GM19455 (cell line): ENCODE data around the gene POP7.
"Not testable (repeated sequence)": the region's sequence is repeated elsewhere in the genome, so short reads cannot be mapped to it uniquely, and the experiment has no call there.

Source experiments
- ATAC-seq: cut with Tn5 transposase; IDR thresholded peaks from one replicate; pipeline ENCODE4 v1.9.1; 2021; ENCODE audit not compliant: unreplicated experiment

The POP7 gene

DNA sequence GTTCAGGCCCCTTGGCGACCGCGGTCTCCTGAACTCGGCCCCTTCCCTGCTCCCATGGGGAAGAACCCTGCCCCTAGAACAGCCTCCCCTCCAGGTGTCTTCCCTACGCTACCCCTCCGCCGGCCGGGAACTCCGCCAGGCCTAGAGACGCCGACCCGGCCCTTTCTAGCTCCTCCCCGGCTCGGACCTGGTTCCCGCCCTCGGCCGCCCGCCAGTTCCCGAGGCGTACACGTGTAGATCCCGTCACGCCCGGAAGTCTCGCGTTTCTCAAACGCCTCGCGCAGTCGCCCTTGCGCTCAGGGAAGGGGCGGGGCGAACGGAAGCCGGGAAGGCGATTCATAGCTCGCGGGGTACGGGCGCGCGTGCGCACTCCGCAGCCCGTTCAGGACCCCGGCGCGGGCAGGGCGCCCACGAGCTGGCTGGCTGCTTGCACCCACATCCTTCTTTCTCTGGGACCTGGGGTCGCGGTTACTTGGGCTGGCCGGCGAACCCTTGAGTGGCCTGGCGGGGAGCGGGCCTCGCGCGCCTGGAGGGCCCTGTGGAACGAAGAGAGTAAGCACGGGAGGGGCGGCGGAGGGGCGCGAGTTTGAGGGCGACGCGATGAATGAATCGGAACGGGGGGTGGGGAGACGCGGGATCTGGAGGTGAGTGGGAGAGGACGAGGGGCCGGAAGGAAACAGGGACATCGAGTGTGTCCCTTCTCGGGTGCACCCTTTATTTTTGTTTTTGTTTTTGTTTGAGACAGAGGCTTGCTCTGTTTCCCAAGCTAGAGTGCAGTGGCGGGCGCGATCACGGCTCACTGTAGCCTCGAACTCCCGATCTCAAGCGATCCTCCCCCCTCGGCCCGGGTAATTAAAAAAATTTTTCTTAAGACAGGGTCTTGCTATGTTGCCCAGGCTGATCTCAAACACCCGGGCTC, at the start of gene POP7:
Gene POP7, plus strand, starts transcription at position 369 of the 919 bp plus-strand sequence. CDS start 710 bp downstream, outside the sequence.
- ATAC-seq: peak; percentile 85

GRCh38 chr7:100662194-100662776, 43.6 kb upstream of the POP7 start:
- ATAC-seq: not testable (repeated sequence)

DNA sequence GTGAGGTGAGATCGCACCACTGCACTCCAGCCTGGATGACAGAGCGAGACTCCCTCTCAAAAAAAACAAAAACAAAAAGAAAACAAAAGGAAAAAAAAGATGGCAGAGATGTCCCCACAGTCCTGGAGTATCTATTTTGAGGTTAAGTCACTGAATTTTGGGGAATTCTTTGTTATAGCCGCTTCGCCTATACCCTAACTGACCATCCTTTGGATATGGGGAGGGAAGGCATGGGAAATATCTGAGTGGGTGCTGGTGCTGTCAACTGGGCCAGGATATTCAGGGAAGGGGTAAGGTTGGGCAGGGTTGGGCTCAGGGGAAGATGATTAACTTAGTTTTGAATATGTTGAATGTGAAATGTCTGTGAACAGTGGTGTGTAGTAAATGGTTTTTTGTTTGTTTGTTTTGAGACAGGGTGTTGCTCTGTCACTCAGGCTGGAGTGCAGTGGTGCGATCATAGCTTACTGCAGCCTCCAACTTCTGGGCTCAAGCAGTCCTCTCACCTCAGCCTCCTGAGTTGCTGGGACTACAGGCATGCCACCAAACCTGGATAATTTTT, 40.7 kb upstream of the POP7 start:
- ATAC-seq: no peak

- no peak for ATAC-seq
Measured at GRCh38 chr7:100667331-100668068, 38.4 kb upstream of the POP7 start.

- no peak for ATAC-seq
Measured at GRCh38 chr7:100668069-100668449, 37.9 kb upstream of the POP7 start.

DNA sequence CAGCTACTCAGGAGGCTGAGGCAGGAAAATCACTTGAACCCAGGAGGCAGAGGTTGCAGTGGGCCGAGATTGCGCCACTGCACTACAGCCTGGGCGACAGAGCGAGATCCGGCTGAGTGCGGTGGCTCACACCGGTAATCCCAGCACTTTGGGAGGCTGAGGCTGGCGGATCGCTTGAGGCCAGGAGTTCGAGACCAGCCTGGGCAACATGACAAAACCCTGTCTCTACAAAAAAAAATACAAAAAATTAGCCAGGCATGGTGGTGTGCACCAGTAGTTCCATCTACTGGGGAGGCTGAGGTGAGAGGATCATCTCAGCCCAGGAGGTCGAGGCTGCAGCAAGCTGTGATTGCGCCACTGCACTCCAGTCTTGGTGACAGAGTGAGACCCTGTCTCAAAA, 36.8 kb upstream of the POP7 start:
- ATAC-seq: not testable (repeated sequence)

GRCh38 chr7:100670074-100670473, 35.8 kb upstream of the POP7 start:
- no peak for ATAC-seq

DNA sequence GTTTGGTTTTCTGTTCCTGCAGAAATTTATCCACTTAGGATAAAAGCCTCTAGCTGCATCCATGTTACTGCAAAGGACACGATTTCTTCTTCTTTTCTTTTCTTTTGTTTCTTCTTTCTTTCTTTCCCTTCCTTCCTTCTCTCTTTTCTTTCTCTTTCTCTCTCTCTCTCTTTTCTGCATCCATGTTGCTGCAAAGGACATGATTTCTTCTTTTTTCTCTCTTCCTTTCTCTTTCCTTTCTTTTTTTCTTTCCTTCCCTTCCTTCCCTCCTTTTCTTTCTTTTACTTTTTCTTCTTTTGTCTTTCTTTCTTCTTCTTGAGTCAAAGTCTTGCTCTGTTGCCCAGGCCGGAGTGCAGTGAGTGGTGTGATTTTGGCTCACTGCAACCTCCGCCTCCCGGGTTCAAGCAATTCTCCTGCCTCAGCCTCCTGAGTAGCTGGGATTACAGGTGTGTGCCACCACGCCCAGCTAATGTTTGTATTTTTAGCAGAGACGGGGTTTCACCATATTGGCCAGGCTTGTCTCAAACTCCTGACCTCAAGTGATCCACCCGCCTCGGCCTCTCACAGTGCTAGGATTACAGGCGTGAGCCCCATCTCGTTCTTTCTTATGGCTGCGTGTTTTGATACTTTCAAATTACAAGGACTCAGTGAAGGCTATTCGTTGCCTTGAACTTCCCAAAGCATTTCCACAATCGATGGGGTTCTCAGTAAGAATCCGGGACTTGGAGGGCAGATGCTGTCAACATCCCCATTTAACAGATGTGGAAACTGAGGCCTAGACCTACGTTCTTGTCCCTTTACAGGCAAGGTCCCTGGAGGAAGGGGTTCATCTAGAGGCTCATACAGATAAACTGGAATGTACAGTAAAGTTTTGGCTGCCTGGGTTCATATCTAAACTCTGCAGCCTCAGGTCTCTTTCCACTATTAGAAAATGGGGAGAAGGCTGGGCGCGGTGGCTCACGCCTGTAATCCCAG, 34.3 kb upstream of the POP7 start:
- ATAC-seq: no peak

DNA sequence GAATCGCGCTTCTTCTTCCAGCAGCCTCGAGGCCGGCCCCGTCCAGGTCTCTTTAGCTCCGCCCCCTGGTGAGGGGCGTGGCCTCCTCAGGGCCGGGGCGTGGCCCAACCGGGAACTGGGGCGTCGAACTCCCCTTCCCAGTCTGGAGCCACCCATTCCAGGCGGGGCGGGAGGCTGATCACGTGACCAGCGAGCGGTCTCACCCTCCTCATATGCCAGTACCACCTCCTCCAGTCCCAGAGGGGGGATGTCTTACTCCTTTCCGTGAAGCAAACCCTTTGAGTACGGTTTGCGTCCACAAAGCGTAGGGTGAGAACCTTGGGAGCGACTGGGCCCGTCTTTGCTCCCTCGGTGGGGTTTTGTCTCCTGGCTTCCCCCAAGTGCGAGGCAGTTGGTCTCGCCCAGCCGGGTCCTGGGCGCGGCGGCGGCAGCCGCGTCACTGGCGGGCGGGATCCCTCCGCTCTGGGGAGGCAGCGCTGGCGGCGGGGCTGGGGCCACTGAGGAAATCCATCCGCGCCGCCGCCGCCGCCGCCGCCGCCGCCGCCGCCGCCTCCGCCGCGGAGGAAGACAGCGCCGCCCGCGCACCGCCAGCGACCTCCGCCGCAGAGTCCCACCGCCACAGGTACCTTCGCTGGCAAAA, 32.5 kb upstream of the POP7 start, which contains the start of gene GNB2:
Gene GNB2, plus strand, starts transcription at position 439 of the 640 bp plus-strand sequence. CDS start 2,526 bp downstream, outside the sequence.
- ATAC-seq: peak; percentile 48

DNA sequence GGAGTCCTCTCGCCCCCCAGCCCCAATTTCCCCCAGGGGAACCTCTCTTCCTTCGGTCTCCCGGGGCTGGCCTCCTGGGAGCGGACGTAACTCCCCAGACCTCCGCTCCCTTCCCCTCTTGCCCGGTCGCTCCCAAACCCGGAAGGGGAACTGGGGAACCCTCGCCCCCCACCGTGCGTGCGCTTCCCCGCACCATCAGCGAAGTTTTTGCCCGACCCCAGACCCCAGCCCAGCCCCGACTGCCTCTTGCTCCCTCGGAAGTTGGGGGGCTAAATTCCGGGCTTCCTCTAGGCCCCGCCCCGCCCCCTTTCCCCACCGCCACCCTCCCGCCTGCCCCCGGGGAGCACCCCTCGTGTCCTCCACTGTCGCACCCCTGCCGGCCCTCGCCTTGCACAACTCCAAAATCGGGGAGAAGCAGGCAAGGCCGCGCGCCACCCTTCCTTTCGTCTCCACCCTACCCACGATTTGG, 31.9 kb upstream of the POP7 start:
- ATAC-seq: peak; percentile 1

GRCh38 chr7:100674411-100675104, 31.4 kb upstream of the POP7 start:
- ATAC-seq: no peak

DNA sequence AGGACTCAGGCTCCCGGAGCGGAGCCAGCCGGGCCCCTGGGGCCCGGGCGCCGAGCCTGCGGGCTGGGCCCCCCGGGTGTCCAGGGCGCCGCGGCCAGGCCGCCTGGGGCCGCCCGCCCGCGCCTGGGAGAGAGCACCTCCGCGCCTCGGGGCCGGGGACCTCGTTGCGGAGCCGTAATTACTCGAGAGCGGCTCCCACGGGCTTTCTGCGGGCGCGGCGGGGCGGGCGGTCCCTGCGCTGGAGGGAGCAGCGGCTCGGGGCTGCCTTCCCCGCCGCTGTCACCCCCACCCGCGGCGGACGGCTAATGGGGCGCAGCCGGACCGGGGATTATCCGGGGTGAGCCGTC, 30.8 kb upstream of the POP7 start:
- no peak for ATAC-seq

DNA sequence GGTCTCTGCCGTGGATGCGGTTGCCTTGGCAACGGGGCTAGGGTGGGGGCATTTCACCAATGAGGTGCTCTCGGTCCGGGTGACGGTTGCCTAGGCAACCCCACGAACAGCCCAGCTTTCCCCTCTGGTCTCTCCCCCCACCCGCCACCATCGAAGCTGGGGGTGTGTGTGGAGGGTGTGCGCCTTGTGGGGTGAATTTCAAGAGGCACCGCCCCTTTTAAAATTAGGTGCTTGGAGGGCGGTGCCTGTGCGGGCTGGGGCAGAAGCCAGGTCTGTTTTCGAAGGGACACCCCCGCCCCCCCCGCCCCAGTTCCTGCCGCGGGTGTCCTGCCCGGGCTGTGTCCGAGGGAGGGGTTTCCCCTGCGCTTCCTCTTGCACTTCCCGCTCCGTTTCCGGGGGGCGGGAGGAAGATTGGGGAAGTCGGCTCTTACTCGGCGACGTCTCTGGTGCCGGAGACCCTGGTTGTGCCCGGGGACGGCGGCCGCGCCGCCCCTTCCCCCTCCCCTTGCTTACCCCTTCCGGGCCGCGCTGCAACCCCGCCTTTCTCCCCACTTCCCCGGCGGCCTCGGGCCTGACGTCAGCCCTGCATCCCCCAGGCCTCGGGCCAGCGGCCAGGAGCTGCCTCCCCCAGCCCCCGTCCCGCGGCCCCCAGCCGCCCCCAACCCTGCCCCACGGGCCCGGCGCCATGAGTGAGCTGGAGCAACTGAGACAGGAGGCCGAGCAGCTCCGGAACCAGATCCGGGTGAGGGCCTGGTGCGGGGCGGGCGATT, 30.2 kb upstream of the POP7 start:
- peak; percentile 39 for ATAC-seq

- ATAC-seq: no peak
Measured at GRCh38 chr7:100676501-100677306, 29.2 kb upstream of the POP7 start.

DNA sequence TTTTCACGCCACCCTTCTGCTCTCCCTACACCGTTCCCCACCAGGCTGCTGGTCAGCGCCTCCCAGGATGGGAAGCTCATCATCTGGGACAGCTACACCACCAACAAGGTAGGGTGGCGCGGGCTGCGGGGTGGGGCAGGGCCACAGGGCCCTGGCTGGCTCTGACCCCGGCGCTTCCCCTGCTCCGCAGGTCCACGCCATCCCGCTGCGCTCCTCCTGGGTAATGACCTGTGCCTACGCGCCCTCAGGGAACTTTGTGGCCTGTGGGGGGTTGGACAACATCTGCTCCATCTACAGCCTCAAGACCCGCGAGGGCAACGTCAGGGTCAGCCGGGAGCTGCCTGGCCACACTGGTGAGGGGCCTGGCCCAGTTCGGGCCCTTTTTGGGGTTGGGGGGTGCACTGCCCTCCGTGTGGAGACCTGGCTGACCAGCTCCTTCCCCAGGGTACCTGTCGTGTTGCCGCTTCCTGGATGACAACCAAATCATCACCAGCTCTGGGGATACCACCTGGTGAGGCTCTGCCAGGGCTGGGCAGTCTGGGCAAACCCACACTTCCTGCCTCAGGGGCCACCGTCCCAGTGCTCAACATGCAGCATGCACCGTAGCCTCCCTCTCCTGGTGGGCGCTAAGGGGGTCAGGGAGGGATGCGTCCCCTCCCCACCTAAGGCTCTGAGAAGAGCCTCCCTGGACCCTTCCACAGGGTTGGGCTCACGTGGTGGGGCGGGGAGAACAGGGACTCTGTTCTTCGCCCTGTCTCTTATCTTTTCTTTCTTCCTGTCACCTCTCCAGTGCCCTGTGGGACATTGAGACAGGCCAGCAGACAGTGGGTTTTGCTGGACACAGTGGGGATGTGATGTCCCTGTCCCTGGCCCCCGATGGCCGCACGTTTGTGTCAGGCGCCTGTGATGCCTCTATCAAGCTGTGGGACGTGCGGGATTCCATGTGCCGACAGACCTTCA, 28.3 kb upstream of the POP7 start:
- ATAC-seq: no peak

- no peak for ATAC-seq
Measured at GRCh38 chr7:100678291-100678984, 27.5 kb upstream of the POP7 start.
